ENCODE measurements around the gene GRAMD4. TPM values are rescaled to one million over a fixed set of nuclear protein-coding genes. Genes with fewer than 3 reads are reported as not detected.

The GRAMD4 gene
- total and polyA plus RNA-seq, 4 experiments from 2014 or later, result 0.73 to 19.6 (median 11.6) TPM

- H3K27ac Mint-ChIP-seq, result peak overlapping the region in 1 of 7 donors; percentile 36
- H3K36me3 Mint-ChIP-seq, result no peaks in the 10 kb centered on the region
- H3K4me1 ChIP-seq (ENCODE audit: insufficient read depth, low read length), result no peaks in the 10 kb centered on the region
- no peaks in the 10 kb centered on the region for H3K36me3 ChIP-seq (ENCODE audit: insufficient read depth, low read length)
- no peaks in the 10 kb centered on the region for H3K27me3 ChIP-seq (ENCODE audit: insufficient read depth, low read length)
- no peaks in the 10 kb centered on the region for H3K9me3 ChIP-seq (ENCODE audit: control insufficient read depth in 1 of 2, low read length in 2 of 2)
- no peak overlapping the region for H3K27ac ChIP-seq (ENCODE audit: low read depth, low read length)
- no peak overlapping the region for H3K4me3 Mint-ChIP-seq
- H3K27me3 Mint-ChIP-seq, result no peaks in the 10 kb centered on the region
- intact Hi-C loops (cut with micrococcal nuclease), result no loop called here
- POLR2A ChIA-PET (ENCODE audit: partially characterized antibody), result interaction anchor here (2.4 kb wide), 1 partner anchor 48 kb away, joined by 5 read pairs; no protein-coding TSS in a partner anchor
- CTCF ChIA-PET (ENCODE audit: partially characterized antibody), result no interaction called here
- no peak overlapping the region for H3K4me3 ChIP-seq (ENCODE audit: low read length in 2 of 2)
- DNase-seq, result no peak
- H3K9me3 Mint-ChIP-seq, result no peaks in the 10 kb centered on the region
- peaks cover 0 to 3% (median under 1%) of the 10 kb centered on the region in 4 donors for H3K4me1 Mint-ChIP-seq
Observed at GRCh38 chr22:46625113-46625842, 5.1 kb downstream of the GRAMD4 start.

- ChIA-PET POLR2A (ENCODE audit: partially characterized antibody) (no interaction called here), CTCF (ENCODE audit: partially characterized antibody) (no interaction called here)
- peaks cover 0 to 3% (median under 1%) of the 10 kb centered on the region in 4 donors for H3K4me1 Mint-ChIP-seq
- H3K27ac Mint-ChIP-seq, result no peak overlapping the region
- Histone ChIP-seq H3K9me3 (ENCODE audit: control insufficient read depth in 1 of 2, low read length in 2 of 2) (no peaks in the 10 kb centered on the region), H3K36me3 (ENCODE audit: insufficient read depth, low read length) (no peaks in the 10 kb centered on the region), H3K27me3 (ENCODE audit: insufficient read depth, low read length) (no peaks in the 10 kb centered on the region), H3K27ac (ENCODE audit: low read depth, low read length) (no peak overlapping the region), H3K4me1 (ENCODE audit: insufficient read depth, low read length) (no peaks in the 10 kb centered on the region), H3K4me3 (ENCODE audit: low read length in 2 of 2) (no peak overlapping the region)
- H3K9me3 Mint-ChIP-seq, result no peaks in the 10 kb centered on the region
- H3K36me3 Mint-ChIP-seq, result no peaks in the 10 kb centered on the region
- no peak for DNase-seq
- H3K4me3 Mint-ChIP-seq, result no peak overlapping the region
- intact Hi-C loops (cut with micrococcal nuclease), result no loop called here
- H3K27me3 Mint-ChIP-seq, result no peaks in the 10 kb centered on the region
Observed at GRCh38 chr22:46625843-46626349, 5.7 kb downstream of the GRAMD4 start.

DNA sequence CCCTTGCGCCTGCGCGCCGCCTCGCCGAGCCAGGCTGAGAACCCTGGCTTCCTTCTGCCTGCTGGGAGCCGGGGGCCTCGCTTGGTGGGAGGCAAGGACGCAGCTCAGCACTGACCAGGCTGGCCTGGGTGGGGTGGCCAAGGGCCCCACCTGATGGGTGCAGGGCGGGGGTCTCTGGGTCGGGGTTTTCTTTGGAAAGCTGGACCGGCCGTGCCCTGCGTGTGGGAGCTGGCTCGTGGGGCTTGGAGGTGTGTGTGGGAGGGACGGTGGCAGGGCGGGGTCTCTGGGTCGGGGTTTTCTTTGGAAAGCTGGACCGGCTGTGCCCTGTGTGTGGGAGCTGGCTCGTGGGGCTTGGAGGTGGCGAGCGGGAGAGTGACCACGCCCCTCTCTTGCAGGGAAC is 6.2 kb downstream of the GRAMD4 start:
- Mint-ChIP-seq H3K36me3 (no peaks in the 10 kb centered on the region), H3K27me3 (no peaks in the 10 kb centered on the region), H3K4me1 (peaks cover 0 to 3% (median under 1%) of the 10 kb centered on the region in 4 donors), H3K27ac (no peak overlapping the region), H3K9me3 (no peaks in the 10 kb centered on the region), H3K4me3 (no peak overlapping the region)
- no peaks in the 10 kb centered on the region for H3K27me3 ChIP-seq (ENCODE audit: insufficient read depth, low read length)
- H3K36me3 ChIP-seq (ENCODE audit: insufficient read depth, low read length), result no peaks in the 10 kb centered on the region
- CTCF ChIA-PET (ENCODE audit: partially characterized antibody), result no interaction called here
- H3K4me1 ChIP-seq (ENCODE audit: insufficient read depth, low read length), result no peaks in the 10 kb centered on the region
- POLR2A ChIA-PET (ENCODE audit: partially characterized antibody), result no interaction called here
- DNase-seq, result no peak
- no peak overlapping the region for H3K4me3 ChIP-seq (ENCODE audit: low read length in 2 of 2)
- H3K9me3 ChIP-seq (ENCODE audit: control insufficient read depth in 1 of 2, low read length in 2 of 2), result no peaks in the 10 kb centered on the region
- H3K27ac ChIP-seq (ENCODE audit: low read depth, low read length), result no peak overlapping the region
- intact Hi-C loops (cut with micrococcal nuclease), result no loop called here

DNA sequence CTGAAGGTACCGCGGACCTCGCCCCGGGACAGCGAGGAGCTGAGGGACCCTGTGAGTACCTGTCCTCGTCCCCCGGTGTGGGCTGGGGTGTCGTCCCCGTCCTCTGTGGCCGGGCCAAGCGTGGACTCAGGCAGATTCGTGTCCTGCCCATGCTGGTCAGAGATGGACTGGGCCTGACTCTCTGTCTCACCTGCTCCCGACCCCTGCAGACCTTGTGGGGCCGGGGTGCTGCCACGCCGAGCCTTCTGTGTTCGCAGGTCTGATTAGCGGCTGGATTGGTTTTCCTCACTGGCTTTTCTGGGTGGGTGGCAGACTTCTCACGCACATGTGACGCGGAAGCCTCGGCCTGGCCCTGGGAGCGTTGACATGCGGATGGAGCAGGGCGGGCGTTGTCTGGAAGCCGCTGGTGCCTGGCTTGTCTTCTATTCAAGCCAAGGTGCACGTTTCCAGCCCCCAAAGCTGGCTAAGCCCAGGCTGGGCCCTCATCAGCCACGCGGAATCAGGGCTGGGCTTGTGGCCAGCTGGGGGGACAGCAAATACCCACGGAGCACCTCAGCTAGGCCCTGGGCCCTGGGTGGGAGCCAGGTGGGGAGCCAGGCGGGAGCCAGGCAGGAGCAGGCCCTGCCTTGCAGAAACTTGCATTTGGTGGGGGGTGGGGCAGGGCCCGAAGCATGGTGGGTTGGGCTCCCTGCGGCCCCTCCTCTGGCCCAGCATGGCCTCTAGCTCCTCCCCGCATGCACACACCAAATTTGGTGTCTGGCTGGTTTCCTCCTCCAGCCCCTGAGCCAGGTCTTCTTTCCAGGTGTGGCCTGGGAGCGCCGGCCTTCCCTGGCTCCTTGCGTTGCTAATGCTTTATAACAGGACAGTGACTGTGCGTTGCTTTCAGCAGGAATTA is 7.0 kb downstream of the GRAMD4 start:
- DNase-seq, result no peak
- no peak overlapping the region for H3K27ac ChIP-seq (ENCODE audit: low read depth, low read length)
- H3K4me1 Mint-ChIP-seq, result peaks cover 0 to 2% (median 0%) of the 10 kb centered on the region in 4 donors
- H3K9me3 Mint-ChIP-seq, result no peaks in the 10 kb centered on the region
- H3K27ac Mint-ChIP-seq, result no peak overlapping the region
- H3K36me3 ChIP-seq (ENCODE audit: insufficient read depth, low read length), result no peaks in the 10 kb centered on the region
- no peaks in the 10 kb centered on the region for H3K27me3 ChIP-seq (ENCODE audit: insufficient read depth, low read length)
- intact Hi-C loops (cut with micrococcal nuclease), result no loop called here
- CTCF ChIA-PET (ENCODE audit: partially characterized antibody), result no interaction called here
- POLR2A ChIA-PET (ENCODE audit: partially characterized antibody), result no interaction called here
- no peaks in the 10 kb centered on the region for H3K36me3 Mint-ChIP-seq
- H3K9me3 ChIP-seq (ENCODE audit: control insufficient read depth in 1 of 2, low read length in 2 of 2), result no peaks in the 10 kb centered on the region
- no peaks in the 10 kb centered on the region for H3K4me1 ChIP-seq (ENCODE audit: insufficient read depth, low read length)
- H3K4me3 Mint-ChIP-seq, result no peak overlapping the region
- no peak overlapping the region for H3K4me3 ChIP-seq (ENCODE audit: low read length in 2 of 2)
- H3K27me3 Mint-ChIP-seq, result no peaks in the 10 kb centered on the region

DNA sequence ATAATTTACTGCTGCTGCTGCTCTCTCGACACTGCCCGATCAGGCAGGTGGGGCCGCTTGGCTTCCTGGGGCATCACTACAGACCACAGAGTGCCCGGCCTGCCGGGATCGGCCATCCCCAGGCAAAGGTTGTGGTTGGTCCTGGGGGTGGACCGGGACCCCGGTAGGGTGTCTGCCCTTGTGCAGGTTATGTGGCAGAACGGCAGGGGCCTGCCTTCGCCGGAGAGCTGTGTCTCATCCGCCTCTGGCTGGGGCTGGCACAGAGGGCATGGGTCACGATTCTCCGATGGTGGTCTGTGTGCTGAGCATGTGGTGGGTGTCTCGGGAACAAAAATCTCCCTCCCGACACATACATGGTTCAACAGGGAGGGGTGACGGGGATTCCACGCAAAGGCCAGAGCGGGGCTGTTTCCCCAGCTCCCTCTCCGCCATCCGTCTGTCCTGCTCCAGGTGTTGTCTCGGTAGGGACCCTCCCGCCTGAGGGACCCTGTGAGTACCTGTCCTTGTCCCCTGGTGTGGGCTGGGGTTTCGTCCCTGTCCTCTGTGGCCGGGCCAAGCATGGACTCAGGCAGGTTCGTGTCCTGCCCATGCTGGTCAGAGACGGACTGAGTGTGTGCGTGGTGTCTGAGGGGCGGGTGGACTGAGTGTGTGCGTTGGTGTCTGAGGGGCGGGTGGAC is 7.8 kb downstream of the GRAMD4 start:
- Mint-ChIP-seq H3K36me3 (no peaks in the 10 kb centered on the region), H3K27me3 (no peaks in the 10 kb centered on the region), H3K27ac (no peak overlapping the region), H3K4me1 (peaks cover 0 to 2% (median 0%) of the 10 kb centered on the region in 4 donors), H3K9me3 (no peaks in the 10 kb centered on the region), H3K4me3 (no peak overlapping the region)
- intact Hi-C loops (cut with micrococcal nuclease), result no loop called here
- no peak for DNase-seq
- Histone ChIP-seq H3K4me3 (ENCODE audit: low read length in 2 of 2) (no peak overlapping the region), H3K27ac (ENCODE audit: low read depth, low read length) (no peak overlapping the region), H3K27me3 (ENCODE audit: insufficient read depth, low read length) (no peaks in the 10 kb centered on the region), H3K4me1 (ENCODE audit: insufficient read depth, low read length) (no peaks in the 10 kb centered on the region), H3K9me3 (ENCODE audit: control insufficient read depth in 1 of 2, low read length in 2 of 2) (no peaks in the 10 kb centered on the region), H3K36me3 (ENCODE audit: insufficient read depth, low read length) (no peaks in the 10 kb centered on the region)
- ChIA-PET POLR2A (ENCODE audit: partially characterized antibody) (no interaction called here), CTCF (ENCODE audit: partially characterized antibody) (no interaction called here)

- Histone ChIP-seq H3K27me3 (ENCODE audit: insufficient read depth, low read length) (no peaks in the 10 kb centered on the region), H3K4me3 (ENCODE audit: low read length in 2 of 2) (no peak overlapping the region), H3K9me3 (ENCODE audit: control insufficient read depth in 1 of 2, low read length in 2 of 2) (no peaks in the 10 kb centered on the region), H3K27ac (ENCODE audit: low read depth, low read length) (no peak overlapping the region), H3K4me1 (ENCODE audit: insufficient read depth, low read length) (no peaks in the 10 kb centered on the region), H3K36me3 (ENCODE audit: insufficient read depth, low read length) (no peaks in the 10 kb centered on the region)
- Mint-ChIP-seq H3K9me3 (no peaks in the 10 kb centered on the region), H3K4me1 (peaks cover 0 to 2% (median 0%) of the 10 kb centered on the region in 4 donors), H3K4me3 (no peak overlapping the region), H3K36me3 (no peaks in the 10 kb centered on the region), H3K27me3 (no peaks in the 10 kb centered on the region), H3K27ac (no peak overlapping the region)
- ChIA-PET POLR2A (ENCODE audit: partially characterized antibody) (no interaction called here), CTCF (ENCODE audit: partially characterized antibody) (interaction anchor here (0.7 kb wide), 1 partner anchor 174 kb away, joined by 3 read pairs; no protein-coding TSS in a partner anchor)
- DNase-seq, result no peak
- intact Hi-C loops (cut with micrococcal nuclease), result no loop called here
Observed at GRCh38 chr22:46628756-46629155, 8.6 kb downstream of the GRAMD4 start.

GRCh38 chr22:46629291-46629690 is 9.1 kb downstream of the GRAMD4 start:
- H3K27ac Mint-ChIP-seq, result peak overlapping the region in 1 of 7 donors; percentile 22
- no peak for DNase-seq
- Histone ChIP-seq H3K4me3 (ENCODE audit: low read length in 2 of 2) (no peak overlapping the region), H3K9me3 (ENCODE audit: control insufficient read depth in 1 of 2, low read length in 2 of 2) (no peaks in the 10 kb centered on the region), H3K27me3 (ENCODE audit: insufficient read depth, low read length) (no peaks in the 10 kb centered on the region), H3K36me3 (ENCODE audit: insufficient read depth, low read length) (no peaks in the 10 kb centered on the region), H3K27ac (ENCODE audit: low read depth, low read length) (no peak overlapping the region), H3K4me1 (ENCODE audit: insufficient read depth, low read length) (no peaks in the 10 kb centered on the region)
- peaks cover 0 to 4% (median 2%) of the 10 kb centered on the region in 4 donors for H3K4me1 Mint-ChIP-seq
- no peaks in the 10 kb centered on the region for H3K36me3 Mint-ChIP-seq
- no peak overlapping the region for H3K4me3 Mint-ChIP-seq
- ChIA-PET POLR2A (ENCODE audit: partially characterized antibody) (no interaction called here), CTCF (ENCODE audit: partially characterized antibody) (interaction anchor here (0.7 kb wide), 1 partner anchor 173 kb away, joined by 3 read pairs; no protein-coding TSS in a partner anchor)
- intact Hi-C loops (cut with micrococcal nuclease), result no loop called here
- no peaks in the 10 kb centered on the region for H3K27me3 Mint-ChIP-seq
- no peaks in the 10 kb centered on the region for H3K9me3 Mint-ChIP-seq

Data from CD4-positive, alpha-beta memory T cell (primary cell).